AG04450 (cell line): ENCODE data around the gene CMSS1. TPM values are rescaled to one million over a fixed set of nuclear protein-coding genes. Genes with fewer than 3 reads are reported as not detected.

Experiments used
- CTCF ChIA-PET: fragments of 300-600, 350-600 bp; formaldehyde crosslinking; extraction: SDS; loops from one replicate; lab custom pipeline; 2022; ENCODE audit warnings: antibody characterized with exemption, inconsistent platforms; lab: Charles Lee
- POLR2A ChIA-PET: fragments of 350-600 bp; formaldehyde crosslinking; extraction: SDS; loops from one replicate; lab custom pipeline; 2021; ENCODE audit warnings: antibody characterized with exemption, inconsistent platforms; lab: Yijun Ruan, JAX
- DNase-seq: peaks from one replicate; pipeline ENCODE4 v3.0.0-alpha.2; 2011; ENCODE audit warnings: low read depth, low spot score
- H3K27ac ChIP-seq: one replicate; pipeline ENCODE4 v1.5.1; 2012; ENCODE audit warnings: low read depth, low read length, control low read depth
- H3K27me3 ChIP-seq: one replicate; pipeline ENCODE4 v1.6.0; 2012; ENCODE audit warnings: low read length; ENCODE audit not compliant: control insufficient read depth, insufficient read depth
- H3K4me3 ChIP-seq: 2 replicates; pipeline ENCODE4 v1.5.1; 2011; ENCODE audit warnings: mild to moderate bottlenecking, low read depth, low read length, control low read depth
- H3K9me3 ChIP-seq: 2 replicates; pipeline ENCODE4 v1.5.1; 2012; ENCODE audit warnings: low read length; ENCODE audit not compliant: control insufficient read depth, insufficient read depth
- polyA plus RNA-seq: library from polyadenylated mRNA; depleted of rRNA; stranded (reverse); fragments of >200 nt; gene quantifications from 2 replicates; pipeline ENCODE4 v1.2.3, GENCODE V29; 2011
- TF ChIP-seq, protein P1 (sequence below): IDR thresholded peaks from 2 replicates; pipeline ENCODE4 v1.5.1; 2011; ENCODE audit warnings: low read depth, low read length, control low read depth, inconsistent platforms

The CMSS1 gene
- polyA plus RNA-seq, 1 experiment: 15.7 TPM

DNA sequence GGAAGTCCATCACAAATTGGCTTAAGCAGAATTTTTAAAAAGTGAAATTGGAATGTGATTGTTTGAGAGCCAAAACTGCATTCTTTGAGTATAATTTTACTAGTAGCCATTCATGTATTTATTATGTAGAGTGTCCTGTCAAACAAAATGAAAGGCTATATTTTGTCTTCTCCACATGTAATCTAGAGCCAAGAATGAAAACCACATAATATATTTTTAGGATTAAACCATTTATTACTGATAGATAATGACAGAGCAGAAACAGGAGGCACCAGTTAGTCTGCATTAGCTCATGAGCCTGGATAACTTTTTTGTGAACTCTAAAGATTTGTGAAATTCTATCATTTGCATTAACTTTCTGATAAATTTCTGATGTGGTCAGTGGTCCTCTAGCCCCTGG, 166.5 kb downstream of the CMSS1 start:
- DNase-seq: no peak
- Histone ChIP-seq H3K27ac (no peak overlapping the region), H3K9me3 (no peaks in the 10 kb centered on the region), H3K27me3 (no peaks in the 10 kb centered on the region), H3K4me3 (no peak overlapping the region)
- ChIA-PET CTCF (no interaction called here), POLR2A (interaction anchor here (1.2 kb wide), 1 partner anchor 92 kb away, joined by 3 read pairs; no protein-coding TSS in a partner anchor)
- TF ChIP-seq, protein P1, sequence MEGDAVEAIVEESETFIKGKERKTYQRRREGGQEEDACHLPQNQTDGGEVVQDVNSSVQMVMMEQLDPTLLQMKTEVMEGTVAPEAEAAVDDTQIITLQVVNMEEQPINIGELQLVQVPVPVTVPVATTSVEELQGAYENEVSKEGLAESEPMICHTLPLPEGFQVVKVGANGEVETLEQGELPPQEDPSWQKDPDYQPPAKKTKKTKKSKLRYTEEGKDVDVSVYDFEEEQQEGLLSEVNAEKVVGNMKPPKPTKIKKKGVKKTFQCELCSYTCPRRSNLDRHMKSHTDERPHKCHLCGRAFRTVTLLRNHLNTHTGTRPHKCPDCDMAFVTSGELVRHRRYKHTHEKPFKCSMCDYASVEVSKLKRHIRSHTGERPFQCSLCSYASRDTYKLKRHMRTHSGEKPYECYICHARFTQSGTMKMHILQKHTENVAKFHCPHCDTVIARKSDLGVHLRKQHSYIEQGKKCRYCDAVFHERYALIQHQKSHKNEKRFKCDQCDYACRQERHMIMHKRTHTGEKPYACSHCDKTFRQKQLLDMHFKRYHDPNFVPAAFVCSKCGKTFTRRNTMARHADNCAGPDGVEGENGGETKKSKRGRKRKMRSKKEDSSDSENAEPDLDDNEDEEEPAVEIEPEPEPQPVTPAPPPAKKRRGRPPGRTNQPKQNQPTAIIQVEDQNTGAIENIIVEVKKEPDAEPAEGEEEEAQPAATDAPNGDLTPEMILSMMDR: no peak

DNA sequence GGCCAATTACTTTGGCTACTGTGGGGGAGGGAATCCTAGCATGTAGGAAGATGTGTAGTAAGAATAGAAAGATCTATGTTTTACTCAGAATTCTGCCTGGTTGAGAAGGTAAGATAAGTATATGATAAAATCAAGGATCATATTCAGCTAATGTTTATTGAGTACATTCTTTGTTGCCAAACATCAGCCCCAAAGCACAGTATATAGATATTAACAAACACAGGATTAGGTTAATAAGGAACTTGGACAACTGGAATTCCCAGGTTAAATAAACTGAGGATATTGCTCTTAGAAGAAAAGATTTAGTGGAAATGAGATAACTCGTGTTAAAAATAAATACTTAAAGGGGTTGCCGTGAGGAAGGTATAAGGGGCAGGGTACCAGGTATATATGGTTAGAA, 167.0 kb downstream of the CMSS1 start:
- ChIA-PET CTCF (no interaction called here), POLR2A (interaction anchor here (0.7 to 1.2 kb wide), 2 partner anchors 93 to 116 kb away, joined by 3 to 5 read pairs; no protein-coding TSS in a partner anchor)

DNA sequence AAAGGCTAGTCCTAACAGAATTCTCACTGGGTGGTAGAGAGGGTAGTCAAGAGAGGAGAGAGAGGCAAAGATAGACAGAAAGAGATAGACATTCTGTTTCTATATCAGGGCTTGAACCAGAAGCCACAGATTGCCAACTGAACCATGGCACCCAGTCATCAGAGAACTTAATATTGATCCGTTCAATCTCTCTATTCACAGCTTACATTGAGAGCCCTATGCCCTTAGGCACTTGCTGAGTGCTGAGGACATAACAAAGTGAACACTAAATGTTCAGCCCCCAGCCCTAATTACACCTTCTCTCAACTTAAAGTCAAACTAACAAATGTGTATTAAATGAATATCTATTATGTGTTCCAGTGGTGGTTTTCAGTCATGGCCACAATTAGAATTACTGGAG, 172.5 kb downstream of the CMSS1 start:
- TF ChIP-seq, protein P1: no peak
- Histone ChIP-seq H3K4me3 (no peak overlapping the region), H3K9me3 (no peaks in the 10 kb centered on the region), H3K27ac (no peak overlapping the region), H3K27me3 (no peaks in the 10 kb centered on the region)
- POLR2A ChIA-PET: no interaction called here
- no peak for DNase-seq
- CTCF ChIA-PET: no interaction called here

More for the DNA sequence above, 167.0 kb downstream of the CMSS1 start:
- Histone ChIP-seq H3K27me3 (no peaks in the 10 kb centered on the region), H3K9me3 (no peaks in the 10 kb centered on the region), H3K4me3 (no peak overlapping the region), H3K27ac (no peak overlapping the region)
- TF ChIP-seq, protein P1: no peak
- no peak for DNase-seq

DNA sequence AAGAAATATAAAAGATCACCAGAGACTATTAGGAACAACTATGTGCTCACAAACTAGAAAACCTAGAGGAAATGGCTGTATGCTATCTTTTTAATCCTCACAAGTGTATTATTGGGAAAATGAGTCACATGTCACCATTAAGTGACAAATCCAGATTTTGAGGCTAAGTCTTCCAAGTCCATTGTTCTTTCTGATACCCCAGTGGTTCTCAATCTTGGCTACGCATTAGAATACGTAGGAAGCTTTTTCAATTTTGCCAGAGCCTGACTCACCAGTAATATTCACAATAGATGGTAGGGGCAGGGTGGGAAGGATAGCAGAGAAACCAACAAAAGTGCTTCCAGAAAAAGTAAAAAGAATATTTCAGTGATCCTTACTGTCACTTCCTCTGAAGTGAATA, 179.6 kb downstream of the CMSS1 start:
- no peaks in the 10 kb centered on the region for H3K27me3 ChIP-seq
- no peak overlapping the region for H3K27ac ChIP-seq
- ChIA-PET CTCF (no interaction called here), POLR2A (no interaction called here)
- peaks cover 9% of the 10 kb centered on the region for H3K9me3 ChIP-seq
- no peak for DNase-seq
- no peak overlapping the region for H3K4me3 ChIP-seq
- TF ChIP-seq, protein P1: no peak

DNA sequence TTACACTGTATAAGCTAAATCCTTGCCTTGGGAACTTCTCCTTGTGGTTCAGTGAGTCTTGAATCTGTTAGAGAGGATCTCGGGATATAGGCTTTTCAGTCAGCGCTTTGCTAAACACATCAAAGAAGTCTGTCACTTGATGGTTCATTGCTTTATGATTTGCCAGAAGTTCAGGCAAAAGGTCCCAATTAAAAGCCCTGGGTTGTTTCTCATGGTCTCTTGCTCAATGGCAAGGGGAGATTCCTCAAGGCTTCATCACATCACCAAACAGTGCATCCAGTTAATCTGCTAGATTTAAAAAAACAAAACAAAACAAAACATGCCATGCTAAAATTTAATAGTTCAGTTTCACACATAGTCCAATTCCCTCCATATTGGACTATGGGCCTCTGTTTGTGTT, 181.9 kb downstream of the CMSS1 start:
- Histone ChIP-seq H3K4me3 (no peak overlapping the region), H3K27ac (no peak overlapping the region), H3K27me3 (no peaks in the 10 kb centered on the region), H3K9me3 (peaks cover 9% of the 10 kb centered on the region)
- CTCF ChIA-PET: no interaction called here
- POLR2A ChIA-PET: no interaction called here
- no peak for DNase-seq
- TF ChIP-seq, protein P1: no peak
